AG10803 (cell line): Measurements from ENCODE around the gene HOMER1.
"Not testable (repeated sequence)": the region's sequence is repeated elsewhere in the genome, so short reads cannot be mapped to it uniquely, and the experiment has no call there.

Experiments used
- DNase-seq: peaks from one replicate; pipeline ENCODE4 v3.0.0; 2010; ENCODE audit warnings: low read depth
- H3K4me3 ChIP-seq: 2 replicates; pipeline ENCODE4 v1.5.1; 2011; ENCODE audit warnings: mild to moderate bottlenecking, low read length, control low read depth
- TF ChIP-seq, protein P1 (sequence below): conservative IDR thresholded peaks from 2 replicates; pipeline ENCODE4 v1.5.1; 2011; ENCODE audit warnings: mild to moderate bottlenecking, low read length, control low read depth, inconsistent platforms

The HOMER1 gene

DNA sequence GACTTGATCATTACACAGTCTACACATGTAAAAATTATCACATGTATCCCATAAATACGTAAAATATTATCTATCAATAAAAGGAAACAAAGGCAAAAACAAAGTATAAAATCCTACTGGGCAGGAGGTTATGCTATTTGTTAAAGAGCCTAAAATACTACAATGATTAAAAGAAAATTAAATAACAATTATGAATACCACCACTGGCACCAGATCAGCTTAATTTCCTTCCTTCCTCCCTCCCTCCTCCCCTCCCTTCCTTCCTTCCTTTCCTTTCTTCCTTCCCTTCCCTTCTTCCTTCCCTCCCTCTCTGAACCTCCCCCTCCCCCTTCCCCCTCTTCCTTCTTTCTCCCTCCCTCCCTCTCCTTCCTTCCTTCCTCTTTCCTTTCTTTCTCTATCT is 127.3 kb downstream of the HOMER1 start:
- TF ChIP-seq, protein P1, sequence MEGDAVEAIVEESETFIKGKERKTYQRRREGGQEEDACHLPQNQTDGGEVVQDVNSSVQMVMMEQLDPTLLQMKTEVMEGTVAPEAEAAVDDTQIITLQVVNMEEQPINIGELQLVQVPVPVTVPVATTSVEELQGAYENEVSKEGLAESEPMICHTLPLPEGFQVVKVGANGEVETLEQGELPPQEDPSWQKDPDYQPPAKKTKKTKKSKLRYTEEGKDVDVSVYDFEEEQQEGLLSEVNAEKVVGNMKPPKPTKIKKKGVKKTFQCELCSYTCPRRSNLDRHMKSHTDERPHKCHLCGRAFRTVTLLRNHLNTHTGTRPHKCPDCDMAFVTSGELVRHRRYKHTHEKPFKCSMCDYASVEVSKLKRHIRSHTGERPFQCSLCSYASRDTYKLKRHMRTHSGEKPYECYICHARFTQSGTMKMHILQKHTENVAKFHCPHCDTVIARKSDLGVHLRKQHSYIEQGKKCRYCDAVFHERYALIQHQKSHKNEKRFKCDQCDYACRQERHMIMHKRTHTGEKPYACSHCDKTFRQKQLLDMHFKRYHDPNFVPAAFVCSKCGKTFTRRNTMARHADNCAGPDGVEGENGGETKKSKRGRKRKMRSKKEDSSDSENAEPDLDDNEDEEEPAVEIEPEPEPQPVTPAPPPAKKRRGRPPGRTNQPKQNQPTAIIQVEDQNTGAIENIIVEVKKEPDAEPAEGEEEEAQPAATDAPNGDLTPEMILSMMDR, result no peak
- DNase-seq, result no peak

DNA sequence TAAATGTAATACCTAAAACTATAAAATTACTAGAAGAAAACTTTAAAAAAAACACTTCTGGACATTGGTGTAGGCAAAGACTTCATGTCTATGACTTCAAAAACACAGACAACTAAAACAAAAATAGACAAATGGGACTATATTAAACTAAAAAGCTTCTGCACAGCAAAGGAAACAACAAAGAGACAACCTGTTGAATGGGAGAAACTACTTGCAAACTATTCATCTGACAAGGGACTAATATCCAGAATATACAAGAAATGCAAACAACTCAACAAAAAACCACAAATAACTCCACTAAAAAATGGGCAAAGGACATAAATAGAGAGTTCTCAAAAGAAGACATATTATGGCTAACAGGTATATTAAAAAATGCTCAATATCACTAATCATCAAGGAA is 128.8 kb downstream of the HOMER1 start:
- not testable (repeated sequence) for H3K4me3 ChIP-seq, DNase-seq

More for the DNA sequence above, 127.3 kb downstream of the HOMER1 start:
- no peak overlapping the region for H3K4me3 ChIP-seq

DNA sequence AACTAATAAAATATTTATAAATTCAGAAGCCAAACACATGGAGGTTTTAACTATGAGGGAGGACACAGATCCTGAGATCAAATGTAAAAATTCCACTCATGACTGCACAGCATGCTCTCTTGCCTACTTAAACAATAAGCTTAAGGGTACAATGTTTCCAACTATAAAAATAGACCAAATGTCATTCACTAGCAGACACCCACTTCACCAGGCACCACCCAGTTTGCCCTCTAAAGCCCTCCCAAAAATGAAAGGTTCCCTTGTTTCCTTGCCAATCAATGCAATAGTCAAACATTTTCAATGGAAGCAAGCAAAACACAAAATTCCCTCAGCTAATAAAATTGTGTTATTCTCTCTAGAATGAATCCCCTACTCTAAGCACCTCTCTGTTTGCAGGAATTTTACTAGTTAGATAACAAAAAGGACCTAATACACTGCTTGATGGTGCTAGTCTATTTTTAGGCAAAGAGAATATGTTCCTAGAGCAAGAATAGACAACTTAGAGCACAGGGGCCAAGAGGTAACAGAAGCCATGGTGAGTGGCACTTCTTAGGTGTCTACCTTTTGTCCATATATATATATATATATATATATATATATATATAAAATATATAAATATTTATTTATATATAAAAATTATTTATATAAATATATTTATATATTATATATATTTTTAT is 135.3 kb downstream of the HOMER1 start:
- TF ChIP-seq, protein P1, result no peak
- no peak overlapping the region for H3K4me3 ChIP-seq
- DNase-seq, result no peak

DNA sequence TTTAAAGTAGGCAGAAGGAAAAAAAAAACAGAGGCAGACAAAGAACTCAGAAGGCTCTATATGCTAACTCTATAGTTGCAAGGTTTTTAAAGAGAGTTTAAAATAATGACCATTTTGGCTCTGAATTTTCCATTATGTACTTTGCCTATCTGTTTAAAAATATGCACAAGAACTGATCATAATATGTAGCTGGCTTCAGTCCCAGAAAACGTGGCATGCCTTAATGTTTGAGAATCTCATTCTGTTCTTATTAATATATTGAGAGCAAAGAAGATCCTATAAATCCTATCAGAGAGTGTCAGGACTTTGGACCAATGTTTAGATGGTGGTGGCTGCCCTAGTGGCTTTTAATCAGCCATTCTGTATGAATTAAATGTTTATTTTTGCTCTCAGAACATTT is 156.5 kb downstream of the HOMER1 start:
- TF ChIP-seq, protein P1, result no peak
- DNase-seq, result peak; percentile 6
- H3K4me3 ChIP-seq, result no peak overlapping the region

DNA sequence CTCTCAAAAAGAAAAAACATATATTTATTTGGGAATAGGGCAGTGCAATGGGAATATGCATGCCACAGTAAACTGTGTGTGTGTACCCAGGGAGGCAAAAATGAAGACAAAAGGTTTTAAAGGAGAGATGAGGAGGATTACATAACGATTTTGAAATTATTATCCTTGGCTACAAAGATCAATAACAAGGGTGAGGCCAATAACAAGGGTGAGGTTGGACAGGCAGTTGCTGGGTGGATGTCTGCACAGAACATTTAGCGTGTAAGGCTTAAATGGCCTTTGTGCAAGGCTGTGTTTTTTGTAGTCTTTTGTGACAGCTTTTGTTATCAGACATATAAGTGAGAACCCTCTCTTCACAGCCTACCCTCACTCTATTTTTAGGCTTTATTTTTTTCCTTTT is 164.1 kb downstream of the HOMER1 start:
- H3K4me3 ChIP-seq, result no peak overlapping the region
- no peak for DNase-seq
- TF ChIP-seq, protein P1, result no peak

DNA sequence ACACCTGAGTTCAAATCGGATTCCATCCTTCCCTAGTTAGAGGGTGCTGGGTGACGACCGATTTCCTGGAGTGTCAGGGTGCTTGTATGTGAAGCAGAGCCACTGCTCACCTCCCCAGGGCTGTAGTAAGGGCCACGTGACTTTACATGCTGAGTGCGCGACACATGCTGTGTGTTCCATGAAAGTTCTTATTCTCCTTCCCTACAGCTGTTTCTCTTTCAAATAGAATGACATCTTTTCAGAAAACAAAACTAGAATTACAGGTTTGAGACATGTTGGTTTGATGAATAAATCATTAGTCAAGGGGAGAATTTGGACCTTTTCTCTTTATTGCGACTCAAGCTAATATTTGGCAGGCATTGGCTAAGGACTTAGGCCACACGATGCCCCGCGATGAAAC is 164.9 kb downstream of the HOMER1 start:
- DNase-seq, result no peak
- TF ChIP-seq, protein P1, result no peak
- H3K4me3 ChIP-seq, result no peak overlapping the region

DNA sequence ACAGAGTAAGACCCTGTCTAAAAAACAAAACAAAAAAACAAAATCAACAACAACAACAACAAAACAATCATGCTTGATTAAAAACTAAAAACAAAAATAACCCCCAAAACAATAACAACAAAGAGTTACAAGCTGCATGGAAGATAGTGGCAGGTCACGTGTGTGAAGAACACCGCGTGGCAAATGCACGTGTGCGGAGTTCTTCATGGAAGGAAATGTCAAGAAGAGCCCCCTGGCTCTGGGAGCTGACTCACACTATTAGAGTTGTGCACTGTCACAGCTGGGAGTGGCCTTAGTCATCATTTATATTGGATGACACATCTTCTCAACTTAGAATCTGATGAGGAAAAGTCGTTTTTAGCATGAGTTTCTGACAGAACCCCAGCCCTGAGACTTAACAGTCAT is 167.5 kb downstream of the HOMER1 start:
- DNase-seq, result peak; percentile 25
- TF ChIP-seq, protein P1, result no peak
- H3K4me3 ChIP-seq, result no peak overlapping the region
